PC-9 (cell line): ENCODE measurements around the gene CHST3. TPM values are rescaled to one million over a fixed set of nuclear protein-coding genes. Genes with fewer than 3 reads are reported as not detected.

Experiments used
- BruUV-seq: library from RNA; stranded (reverse); fragments of 400-500 nt; replicated peaks from 2 replicates; lab custom pipeline; 2021; lab: Mats Ljungman, UMichigan
- CTCF ChIA-PET: fragments of 300-600 bp; sonication (Branson Sonifier 250); formaldehyde crosslinking; loops from one replicate; lab custom pipeline; 2022; ENCODE audit warnings: antibody characterized with exemption; lab: Charles Lee
- POLR2A ChIA-PET: fragments of 300-600 bp; sonication (Branson Sonifier 250); formaldehyde crosslinking; loops from one replicate; lab custom pipeline; 2022; ENCODE audit warnings: antibody characterized with exemption; ENCODE audit not compliant: unreplicated experiment; lab: Charles Lee
- DNase-seq, 2 experiments: peaks; one replicate each; pipeline versions ENCODE4 v3.0.0 to v3.0.0-alpha.2; 2015 to 2022; ENCODE audit warnings: mixed read lengths in 1 of 2
- H2AFZ ChIP-seq: fragments of 200-600 bp; sonication (generic); 2 replicates; pipeline ENCODE4 v1.8.1; 2017; ENCODE audit warnings: antibody characterized with exemption
- H3F3A ChIP-seq: fragments of 200-600 bp; sonication (generic); 2 replicates; pipeline ENCODE4 v1.8.1; 2017; ENCODE audit warnings: antibody characterized with exemption, mild to moderate bottlenecking, low read depth; ENCODE audit not compliant: insufficient read depth
- H3K27ac ChIP-seq: fragments of 200-600 bp; sonication (generic); 2 replicates; pipeline ENCODE4 v1.6.1; 2016; ENCODE audit warnings: mixed run types
- H3K27me3 ChIP-seq: fragments of 200-600 bp; sonication (generic); 2 replicates; pipeline ENCODE4 v1.6.1; 2016; ENCODE audit warnings: low read depth, mixed run types; ENCODE audit not compliant: insufficient read depth
- H3K36me3 ChIP-seq: fragments of 200-600 bp; sonication (generic); 2 replicates; pipeline ENCODE4 v1.6.1; 2016; ENCODE audit warnings: low read depth, mixed run types
- H3K4me1 ChIP-seq: fragments of 200-600 bp; sonication (generic); replicated peaks from 2 replicates; pipeline ENCODE4 v1.6.1; 2016; ENCODE audit warnings: mixed run types; ENCODE audit not compliant: insufficient read depth
- H3K4me2 ChIP-seq: fragments of 200-600 bp; sonication (generic); 2 replicates; pipeline ENCODE4 v1.6.1; 2017; ENCODE audit warnings: mixed run types
- H3K4me3 ChIP-seq: fragments of 200-600 bp; sonication (generic); 2 replicates; pipeline ENCODE4 v1.6.1; 2016; ENCODE audit warnings: mixed run types
- H3K79me2 ChIP-seq: fragments of 200-600 bp; sonication (generic); 2 replicates; pipeline ENCODE4 v1.6.1; 2017; ENCODE audit warnings: low read depth, mixed run types
- H3K9me2 ChIP-seq: fragments of 200-600 bp; sonication (generic); 2 replicates; pipeline ENCODE4 v1.8.1; 2017; ENCODE audit warnings: mild to moderate bottlenecking; ENCODE audit not compliant: insufficient read depth
- H3K9me3 ChIP-seq: fragments of 200-600 bp; sonication (generic); 2 replicates; pipeline ENCODE4 v1.8.1; 2016; ENCODE audit warnings: low read depth; ENCODE audit not compliant: insufficient read depth
- H4K20me1 ChIP-seq: fragments of 200-600 bp; sonication (generic); 2 replicates; pipeline ENCODE4 v1.8.1; 2017; ENCODE audit not compliant: insufficient read depth
- EZH2 ChIP-seq: fragments of 200-600 bp; sonication (generic); IDR thresholded peaks from 2 replicates; pipeline ENCODE4 v1.8.0; 2017; ENCODE audit warnings: antibody characterized with exemption, low read depth
- intact Hi-C: fragments of 100-400 bp; cut with micrococcal nuclease; formaldehyde crosslinking; loops from one replicate; pipeline ENCODE4 v1.10.0; 2022; ENCODE audit not compliant: unreplicated experiment
- total RNA-seq: library from RNA; stranded (reverse); gene quantifications from 2 replicates; pipeline ENCODE4 v1.2.3, GENCODE V29; 2021
- TF ChIP-seq, protein P1 (sequence below): fragments of 200-600 bp; sonication (generic); conservative IDR thresholded peaks from 2 replicates; pipeline ENCODE4 v1.6.1; 2017; ENCODE audit warnings: mixed run types, antibody characterized with exemption, mild to moderate bottlenecking, moderate library complexity

The CHST3 gene
- total RNA-seq, 1 experiment from 2014 or later, result 23.3 TPM

DNA sequence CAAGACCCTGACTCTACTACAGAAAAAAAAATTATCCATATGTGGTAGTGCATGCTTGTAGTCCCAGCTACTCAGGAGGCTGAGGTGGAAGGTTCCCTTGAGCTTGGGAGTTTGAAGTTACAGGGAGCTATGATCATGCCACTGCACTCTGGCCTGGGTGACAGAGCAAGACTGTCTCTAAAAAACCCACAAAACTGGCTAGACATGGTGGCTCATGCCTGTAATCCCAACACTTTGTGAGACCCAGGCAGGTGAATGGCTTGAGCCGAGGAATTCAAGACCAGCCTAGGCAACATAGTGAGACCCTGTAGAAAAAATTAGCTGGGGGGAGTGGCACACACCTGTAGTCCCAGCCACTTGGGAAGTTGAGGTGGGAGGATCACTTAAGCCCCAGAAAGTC is 32.9 kb upstream of the CHST3 start:
- H3K36me3 ChIP-seq, result no peaks in the 10 kb centered on the region
- H4K20me1 ChIP-seq, result no peaks in the 10 kb centered on the region
- 0 out of 2 replicates have a peak, but pooled peaks cover 3% of the 10 kb centered on the region for H3K4me1 ChIP-seq
- DNase-seq, result no peak
- CTCF ChIA-PET, result no interaction called here
- no peaks in the 10 kb centered on the region for H3K27me3 ChIP-seq
- H3K4me2 ChIP-seq, result no peak overlapping the region
- no peak overlapping the region for H3K4me3 ChIP-seq
- 0 out of 2 replicates have a peak, but pooled peaks cover 6% of the 10 kb centered on the region for H3F3A ChIP-seq
- no peak for TF ChIP-seq EZH2
- TF ChIP-seq, protein P1, sequence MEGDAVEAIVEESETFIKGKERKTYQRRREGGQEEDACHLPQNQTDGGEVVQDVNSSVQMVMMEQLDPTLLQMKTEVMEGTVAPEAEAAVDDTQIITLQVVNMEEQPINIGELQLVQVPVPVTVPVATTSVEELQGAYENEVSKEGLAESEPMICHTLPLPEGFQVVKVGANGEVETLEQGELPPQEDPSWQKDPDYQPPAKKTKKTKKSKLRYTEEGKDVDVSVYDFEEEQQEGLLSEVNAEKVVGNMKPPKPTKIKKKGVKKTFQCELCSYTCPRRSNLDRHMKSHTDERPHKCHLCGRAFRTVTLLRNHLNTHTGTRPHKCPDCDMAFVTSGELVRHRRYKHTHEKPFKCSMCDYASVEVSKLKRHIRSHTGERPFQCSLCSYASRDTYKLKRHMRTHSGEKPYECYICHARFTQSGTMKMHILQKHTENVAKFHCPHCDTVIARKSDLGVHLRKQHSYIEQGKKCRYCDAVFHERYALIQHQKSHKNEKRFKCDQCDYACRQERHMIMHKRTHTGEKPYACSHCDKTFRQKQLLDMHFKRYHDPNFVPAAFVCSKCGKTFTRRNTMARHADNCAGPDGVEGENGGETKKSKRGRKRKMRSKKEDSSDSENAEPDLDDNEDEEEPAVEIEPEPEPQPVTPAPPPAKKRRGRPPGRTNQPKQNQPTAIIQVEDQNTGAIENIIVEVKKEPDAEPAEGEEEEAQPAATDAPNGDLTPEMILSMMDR, result no peak
- H3K9me3 ChIP-seq, result no peaks in the 10 kb centered on the region
- H3K9me2 ChIP-seq, result no peaks in the 10 kb centered on the region
- H3K27ac ChIP-seq, result no peak overlapping the region
- intact Hi-C loops, result no loop called here
- no peaks in the 10 kb centered on the region for H3K79me2 ChIP-seq
- POLR2A ChIA-PET, result no interaction called here
- no TSS peak for BruUV-seq
- H2AFZ ChIP-seq, result no peak overlapping the region

DNA sequence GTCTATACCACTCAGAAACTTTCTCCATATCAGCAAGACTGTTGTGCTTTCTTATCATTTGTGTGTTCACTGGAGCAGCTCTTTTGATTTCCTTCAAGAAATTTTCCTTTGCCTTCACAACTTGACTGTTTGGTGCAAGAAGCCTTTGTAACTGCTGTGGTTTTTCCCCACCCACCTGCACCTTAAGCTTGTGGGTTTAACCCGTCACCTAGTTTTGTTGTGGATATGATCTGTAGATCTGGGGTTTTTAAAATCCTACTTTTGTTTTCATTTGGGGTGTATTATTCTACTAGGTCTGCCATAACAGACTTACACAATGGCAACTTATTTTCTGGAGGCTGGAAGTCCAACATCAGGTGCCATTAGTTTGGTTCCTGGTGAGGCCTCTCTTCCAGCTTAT is 30.5 kb upstream of the CHST3 start:
- Histone ChIP-seq H3F3A (0 out of 2 replicates have a peak, but pooled peaks cover 3% of the 10 kb centered on the region), H3K4me2 (no peak overlapping the region), H3K4me3 (no peak overlapping the region), H3K27ac (no peak overlapping the region), H3K9me3 (0 out of 2 replicates have a peak, but pooled peaks cover 4% of the 10 kb centered on the region), H3K36me3 (no peaks in the 10 kb centered on the region), H3K9me2 (no peaks in the 10 kb centered on the region), H3K79me2 (no peaks in the 10 kb centered on the region), H4K20me1 (no peaks in the 10 kb centered on the region), H2AFZ (no peak overlapping the region), H3K4me1 (peaks cover 3% of the 10 kb centered on the region; the same call in 1 of the 2 replicates), H3K27me3 (no peaks in the 10 kb centered on the region)
- no peak for DNase-seq
- ChIA-PET POLR2A (no interaction called here), CTCF (no interaction called here)
- intact Hi-C loops, result no loop called here
- no TSS peak for BruUV-seq
- no peak for TF ChIP-seq EZH2
- TF ChIP-seq, protein P1, result no peak

DNA sequence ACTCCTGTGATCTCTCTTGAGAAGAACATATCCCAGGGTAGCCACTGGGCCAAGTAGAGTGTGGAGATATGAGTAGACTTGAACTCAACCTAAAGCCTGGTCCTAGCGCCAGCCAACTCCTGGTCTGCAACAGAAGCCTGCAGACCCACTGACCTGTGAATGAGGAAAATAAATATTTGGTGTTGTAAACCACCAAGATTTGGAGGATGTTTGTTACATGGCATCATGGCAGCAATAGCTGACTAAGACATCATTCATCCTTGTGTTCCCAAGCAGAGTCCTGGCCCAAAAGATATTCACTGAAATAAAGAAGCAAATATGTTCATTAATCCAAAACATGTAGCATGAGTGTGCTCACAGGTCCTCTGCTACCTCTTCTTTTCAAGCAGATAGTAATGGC is 26.0 kb upstream of the CHST3 start:
- BruUV-seq, result no TSS peak
- ChIA-PET CTCF (no interaction called here), POLR2A (no interaction called here)
- no peaks in the 10 kb centered on the region for H3F3A ChIP-seq
- intact Hi-C loops, result no loop called here
- no peak overlapping the region for H3K27ac ChIP-seq
- H3K4me3 ChIP-seq, result no peak overlapping the region
- no peak overlapping the region for H2AFZ ChIP-seq
- H3K4me2 ChIP-seq, result no peak overlapping the region
- H3K4me1 ChIP-seq, result peaks cover 13% of the 10 kb centered on the region; the same call in 1 of the 2 replicates
- 0 out of 2 replicates have a peak, but pooled peaks cover 8% of the 10 kb centered on the region for H3K9me3 ChIP-seq
- H4K20me1 ChIP-seq, result no peaks in the 10 kb centered on the region
- no peaks in the 10 kb centered on the region for H3K79me2 ChIP-seq
- TF ChIP-seq, protein P1, result no peak
- no peak for TF ChIP-seq EZH2
- no peaks in the 10 kb centered on the region for H3K36me3 ChIP-seq
- no peaks in the 10 kb centered on the region for H3K9me2 ChIP-seq
- no peak for DNase-seq
- no peaks in the 10 kb centered on the region for H3K27me3 ChIP-seq
